Ascending aorta (tissue), 2 donors: ENCODE measurements around the gene NELL2. TPM values are rescaled to one million over a fixed set of nuclear protein-coding genes. Genes with fewer than 3 reads are reported as not detected.
"Not testable (repeated sequence)": the region's sequence is repeated elsewhere in the genome, so short reads cannot be mapped to it uniquely, and the experiment has no call there.

Experiments used
- DNase-seq, 2 donors: peaks; one replicate each; pipeline ENCODE4 v3.0.0-alpha.2; 2019; ENCODE audit warnings: low spot score in 2 of 2
- H3K27ac ChIP-seq, 2 donors: fragments of 200-600 bp; sonication (generic); one replicate each; pipeline ENCODE4 v1.5.1; 2016 to 2017; ENCODE audit warnings: mild to moderate bottlenecking in 1 of 2
- H3K27me3 ChIP-seq: fragments of 200-600 bp; sonication (generic); one replicate; pipeline ENCODE4 v1.5.1; 2017
- H3K36me3 ChIP-seq, 2 donors: fragments of 200-600 bp; sonication (generic); one replicate each; pipeline ENCODE4 v1.5.1; 2016
- H3K4me1 ChIP-seq, 2 donors: fragments of 200-600 bp; sonication (generic); one replicate each; pipeline ENCODE4 v1.5.1; 2016 to 2017; ENCODE audit warnings: mild to moderate bottlenecking in 1 of 2
- H3K4me3 ChIP-seq, 2 donors: fragments of 200-600 bp; sonication (generic); one replicate each; pipeline ENCODE4 v1.5.1; 2016 to 2017; ENCODE audit warnings: mild to moderate bottlenecking in 1 of 2
- H3K9me3 ChIP-seq, 2 donors: fragments of 200-600 bp; sonication (generic); one replicate each; pipeline ENCODE4 v1.5.1; 2016
- intact Hi-C: fragments of 100-400 bp; cut with DNase I; formaldehyde crosslinking; loops from one replicate; pipeline ENCODE4 v1.15.1; 2023
- total RNA-seq: library from RNA; depleted of rRNA; stranded (reverse); fragments of >200 nt; gene quantifications from one replicate; pipeline ENCODE4 v1.1.0, GENCODE V29; 2016
- TF ChIP-seq, protein P1 (sequence below), 3 experiments: fragments of 200-600 bp in 2 of 3; fragments of 450-650 bp in 1 of 3; sonication (generic) in 2 of 3; IDR thresholded peaks; one replicate each; pipeline ENCODE4 v1.5.1; 2016 to 2019; ENCODE audit warnings: antibody characterized with exemption in 3 of 3, mild to moderate bottlenecking in 1 of 3, moderate library complexity in 1 of 3

Gene NELL2
- total RNA-seq, 1 donor from 2014 or later: not detected

DNA sequence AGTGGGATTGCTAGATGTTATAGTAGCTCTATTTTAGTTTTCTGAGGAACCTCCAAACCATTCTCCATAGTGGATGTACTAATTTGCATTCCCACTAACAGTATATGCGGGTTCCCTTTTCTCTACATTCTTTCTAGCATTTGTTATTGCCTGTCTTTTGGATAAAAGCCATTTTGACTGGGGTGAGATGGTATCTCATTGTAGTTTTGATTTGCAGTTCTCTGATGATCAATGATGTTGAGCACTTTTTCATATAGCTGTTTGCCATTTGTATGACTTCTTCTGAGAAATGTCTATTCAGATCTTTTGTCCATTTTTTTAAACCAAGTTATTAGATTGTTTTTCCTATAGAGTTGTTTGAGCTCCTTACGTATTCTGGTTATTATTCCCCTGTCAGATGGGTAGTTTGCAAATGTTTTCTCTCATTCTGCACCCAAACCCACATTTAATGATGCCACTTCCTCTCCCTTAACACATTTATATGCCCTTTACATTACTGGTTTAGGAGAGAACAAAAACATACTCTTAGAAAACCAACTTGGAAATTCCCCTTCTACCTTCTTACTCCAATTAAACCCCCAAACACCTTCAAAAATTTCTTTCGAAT, 48.2 kb downstream of the NELL2 start:
- H3K27ac ChIP-seq: no peak overlapping the region
- intact Hi-C loops: no loop called here
- H3K9me3 ChIP-seq: no peaks in the 10 kb centered on the region
- no peak overlapping the region for H3K4me3 ChIP-seq
- no peaks in the 10 kb centered on the region for H3K27me3 ChIP-seq
- no peak for DNase-seq
- no peaks in the 10 kb centered on the region for H3K4me1 ChIP-seq
- TF ChIP-seq, protein P1, sequence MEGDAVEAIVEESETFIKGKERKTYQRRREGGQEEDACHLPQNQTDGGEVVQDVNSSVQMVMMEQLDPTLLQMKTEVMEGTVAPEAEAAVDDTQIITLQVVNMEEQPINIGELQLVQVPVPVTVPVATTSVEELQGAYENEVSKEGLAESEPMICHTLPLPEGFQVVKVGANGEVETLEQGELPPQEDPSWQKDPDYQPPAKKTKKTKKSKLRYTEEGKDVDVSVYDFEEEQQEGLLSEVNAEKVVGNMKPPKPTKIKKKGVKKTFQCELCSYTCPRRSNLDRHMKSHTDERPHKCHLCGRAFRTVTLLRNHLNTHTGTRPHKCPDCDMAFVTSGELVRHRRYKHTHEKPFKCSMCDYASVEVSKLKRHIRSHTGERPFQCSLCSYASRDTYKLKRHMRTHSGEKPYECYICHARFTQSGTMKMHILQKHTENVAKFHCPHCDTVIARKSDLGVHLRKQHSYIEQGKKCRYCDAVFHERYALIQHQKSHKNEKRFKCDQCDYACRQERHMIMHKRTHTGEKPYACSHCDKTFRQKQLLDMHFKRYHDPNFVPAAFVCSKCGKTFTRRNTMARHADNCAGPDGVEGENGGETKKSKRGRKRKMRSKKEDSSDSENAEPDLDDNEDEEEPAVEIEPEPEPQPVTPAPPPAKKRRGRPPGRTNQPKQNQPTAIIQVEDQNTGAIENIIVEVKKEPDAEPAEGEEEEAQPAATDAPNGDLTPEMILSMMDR (IDR thresholded peaks at IDR 0.05): no peak
- H3K36me3 ChIP-seq: no peaks in the 10 kb centered on the region

DNA sequence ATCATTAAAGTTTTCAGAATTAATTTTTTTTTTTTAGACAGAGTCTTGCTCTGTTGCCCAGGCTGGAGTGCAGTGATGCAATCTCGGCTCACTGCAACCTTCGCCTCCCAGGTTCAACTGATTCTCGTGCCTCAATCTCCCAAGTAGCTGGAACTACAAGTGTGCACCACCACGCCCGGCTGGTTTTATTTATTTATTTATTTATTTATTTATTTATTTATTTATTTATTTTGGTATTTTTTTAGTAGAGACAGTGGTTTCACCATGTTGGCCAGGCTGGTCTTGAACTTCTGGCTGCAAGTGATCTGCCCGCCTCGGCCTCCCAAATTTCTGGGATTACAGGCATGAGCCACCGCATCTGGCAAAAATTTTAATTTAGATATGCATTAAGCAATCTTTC, 54.4 kb downstream of the NELL2 start:
- H3K4me1 ChIP-seq, H3K27ac ChIP-seq, DNase-seq, intact Hi-C loops, H3K36me3 ChIP-seq, H3K9me3 ChIP-seq, H3K27me3 ChIP-seq, H3K4me3 ChIP-seq: not testable (repeated sequence)

GRCh38 chr12:44819884-44820283, 56.2 kb downstream of the NELL2 start:
- no peak overlapping the region for H3K27ac ChIP-seq
- intact Hi-C loops: no loop called here
- no peaks in the 10 kb centered on the region for H3K27me3 ChIP-seq
- no peak for DNase-seq
- H3K4me3 ChIP-seq: no peak overlapping the region
- TF ChIP-seq, protein P1 (IDR thresholded peaks at IDR 0.05): no peak
- no peaks in the 10 kb centered on the region for H3K36me3 ChIP-seq
- H3K9me3 ChIP-seq: no peaks in the 10 kb centered on the region
- no peaks in the 10 kb centered on the region for H3K4me1 ChIP-seq

DNA sequence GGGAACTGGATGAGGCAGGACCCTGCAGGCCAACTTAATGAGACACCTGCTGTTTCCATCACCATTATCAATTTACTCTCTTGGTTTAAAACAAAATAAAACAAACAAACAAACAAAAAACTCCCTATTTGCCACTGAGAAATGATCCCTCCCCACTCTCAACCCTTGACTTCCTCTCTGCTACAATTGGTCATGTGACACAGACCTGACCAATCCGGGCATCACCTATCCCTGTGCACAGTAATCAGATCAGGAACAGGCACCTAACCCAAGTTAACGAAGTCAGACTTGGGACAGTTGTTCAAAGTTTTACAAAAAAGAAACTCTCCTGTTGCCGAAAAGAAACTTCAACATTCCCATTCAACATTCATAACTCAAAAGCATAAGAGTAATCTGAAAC, 58.4 kb downstream of the NELL2 start:
- TF ChIP-seq, protein P1 (IDR thresholded peaks at IDR 0.05): no peak
- no peak overlapping the region for H3K4me3 ChIP-seq
- H3K9me3 ChIP-seq: no peaks in the 10 kb centered on the region
- no peaks in the 10 kb centered on the region for H3K36me3 ChIP-seq
- no peaks in the 10 kb centered on the region for H3K4me1 ChIP-seq
- no peak overlapping the region for H3K27ac ChIP-seq
- DNase-seq: no peak
- no peaks in the 10 kb centered on the region for H3K27me3 ChIP-seq
- intact Hi-C loops: no loop called here

GRCh38 chr12:44816446-44817017, 59.6 kb downstream of the NELL2 start:
- H3K4me1 ChIP-seq: no peaks in the 10 kb centered on the region
- DNase-seq: no peak
- no peaks in the 10 kb centered on the region for H3K9me3 ChIP-seq
- TF ChIP-seq, protein P1 (IDR thresholded peaks at IDR 0.05): no peak
- H3K27me3 ChIP-seq: no peaks in the 10 kb centered on the region
- H3K27ac ChIP-seq: no peak overlapping the region
- no peaks in the 10 kb centered on the region for H3K36me3 ChIP-seq
- intact Hi-C loops: no loop called here
- no peak overlapping the region for H3K4me3 ChIP-seq

DNA sequence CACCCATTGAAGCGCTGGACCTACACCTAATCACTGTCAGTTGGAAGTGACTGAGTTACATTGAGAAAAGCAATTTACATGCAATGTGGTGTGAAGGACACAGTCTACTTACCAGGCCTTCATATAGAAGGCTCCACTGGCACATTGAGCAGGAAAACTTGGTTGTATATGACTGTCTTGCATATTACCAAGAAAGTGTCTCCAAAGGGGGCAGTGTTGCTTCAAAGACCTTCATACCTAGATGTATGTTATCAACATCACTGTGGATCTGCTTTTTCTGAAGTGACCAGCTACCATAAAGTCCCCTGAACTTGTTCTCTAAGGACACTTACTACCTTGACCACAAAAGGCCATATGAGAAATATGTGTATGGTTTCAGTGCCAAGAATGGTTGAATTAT, 64.1 kb downstream of the NELL2 start:
- Histone ChIP-seq H3K36me3 (no peaks in the 10 kb centered on the region), H3K27me3 (no peaks in the 10 kb centered on the region), H3K4me1 (no peaks in the 10 kb centered on the region), H3K27ac (no peak overlapping the region), H3K4me3 (no peak overlapping the region), H3K9me3 (no peaks in the 10 kb centered on the region)
- intact Hi-C loops: no loop called here
- TF ChIP-seq, protein P1 (IDR thresholded peaks at IDR 0.05): no peak
- DNase-seq: no peak
